Activated T-cell treated with anti-CD3 and anti-CD28 coated beads for 1 hour (primary cell): Measurements from ENCODE around the gene CIROP.

Experiments used
- DNase-seq: peaks from one replicate; pipeline ENCODE4 v3.0.0-alpha.2; 2020; ENCODE audit warnings: low read depth

Gene CIROP

DNA sequence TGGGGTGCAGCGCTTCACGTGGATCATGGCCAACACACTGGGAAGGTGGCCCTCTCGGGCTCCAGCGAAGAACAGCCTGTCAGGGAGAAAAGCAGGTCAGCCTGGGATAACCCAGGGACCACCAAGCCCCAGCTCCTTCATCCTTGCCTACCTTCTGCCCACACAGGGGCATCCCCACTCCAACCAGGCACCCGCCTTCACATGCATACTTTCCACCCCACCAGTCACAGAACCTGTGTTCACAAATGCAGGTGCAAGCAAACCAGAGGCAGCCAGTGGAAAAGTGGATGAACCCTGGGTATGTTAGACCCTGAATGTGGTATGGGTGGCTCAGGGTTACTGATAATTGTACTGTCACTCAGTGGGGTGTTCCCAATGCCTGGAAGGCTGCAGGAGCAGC lies 26.7 kb upstream of the CIROP start:
- DNase-seq: no peak

DNA sequence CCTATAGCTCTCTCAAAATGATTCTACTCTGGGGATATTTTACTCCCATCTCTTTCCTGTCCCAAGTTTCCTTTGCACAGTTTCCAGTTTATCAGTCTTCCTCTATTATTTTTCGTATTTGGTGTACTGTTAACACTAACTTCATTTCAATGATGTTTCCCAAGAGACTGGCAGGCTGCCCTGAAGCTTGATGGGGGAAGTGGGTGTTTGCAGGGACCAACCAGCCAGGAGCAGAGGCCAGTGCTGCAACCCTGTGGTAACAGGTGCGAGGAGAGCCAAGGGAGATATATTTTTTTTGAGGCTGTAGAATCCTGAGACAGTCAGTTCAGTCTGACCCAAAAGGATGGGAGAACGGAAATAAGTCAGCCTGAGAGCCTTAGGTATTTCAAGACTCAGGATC lies 26.1 kb upstream of the CIROP start:
- no peak for DNase-seq

GRCh38 chr14:23129759-23130316 lies 25.0 kb upstream of the CIROP start:
- no peak for DNase-seq

DNA sequence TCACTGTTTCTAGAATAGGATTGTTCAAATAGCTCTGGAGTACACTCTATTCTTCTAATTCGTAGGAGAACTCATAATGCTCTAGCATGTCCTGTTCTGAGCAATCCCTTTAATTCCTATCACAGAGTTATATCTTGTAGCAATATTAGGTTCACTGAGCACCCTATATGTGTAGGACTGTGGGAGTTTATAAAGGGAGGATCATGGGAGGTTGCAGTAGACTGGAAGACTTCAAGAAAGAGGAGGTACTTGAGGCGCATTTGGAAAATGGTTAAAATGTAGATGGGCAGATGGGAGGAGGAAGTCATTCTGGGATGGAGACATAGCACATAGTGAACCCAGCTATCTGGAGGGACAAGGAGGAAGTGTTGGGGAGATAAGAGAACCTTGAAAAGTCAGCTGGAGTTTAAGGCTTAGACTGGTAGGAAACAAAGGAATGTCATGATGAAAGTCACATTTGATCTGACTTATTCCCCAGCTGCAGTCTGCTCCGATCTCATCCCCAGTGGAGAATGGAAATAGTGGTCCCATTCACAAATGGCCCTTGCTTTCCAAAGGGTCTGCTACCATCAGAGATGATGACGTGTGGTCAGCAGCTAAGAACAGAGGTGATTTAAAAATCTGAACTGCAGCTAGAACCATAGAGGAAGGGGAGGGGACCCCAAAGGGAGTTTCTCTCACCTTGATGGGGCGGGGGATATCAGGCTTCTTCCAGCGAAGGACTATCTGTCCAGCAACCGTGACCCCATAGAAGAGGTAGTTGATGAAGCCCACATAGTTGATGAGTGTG lies 24.4 kb upstream of the CIROP start:
- no peak for DNase-seq

GRCh38 chr14:23127861-23128260 lies 23.1 kb upstream of the CIROP start:
- DNase-seq: no peak

- no peak for DNase-seq
These were observed 21.9 kb upstream of the CIROP start for GRCh38 chr14:23126548-23127278.

- DNase-seq: no peak
These were observed 21.2 kb upstream of the CIROP start for GRCh38 chr14:23125933-23126524.

DNA sequence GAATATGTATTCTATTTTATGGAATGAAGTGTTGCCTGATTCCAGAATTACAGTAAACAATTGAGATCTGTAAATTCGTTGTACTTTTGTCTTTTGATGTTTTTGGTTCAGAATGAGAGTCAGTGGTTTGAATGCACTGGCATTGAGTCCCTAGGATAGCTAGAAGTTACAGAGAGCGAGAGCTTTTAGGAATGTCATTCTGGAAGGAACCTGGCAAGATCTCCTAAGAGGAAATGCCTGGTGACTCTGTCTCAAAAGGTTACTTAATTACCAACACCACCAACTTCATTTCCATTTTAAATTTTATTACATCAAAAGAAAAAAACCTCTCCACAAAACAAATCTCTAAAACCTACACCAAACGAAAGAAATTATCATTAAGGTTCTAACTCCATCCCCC lies 20.2 kb upstream of the CIROP start:
- no peak for DNase-seq

- DNase-seq: no peak
These were observed 19.7 kb upstream of the CIROP start for GRCh38 chr14:23124337-23124954.

DNA sequence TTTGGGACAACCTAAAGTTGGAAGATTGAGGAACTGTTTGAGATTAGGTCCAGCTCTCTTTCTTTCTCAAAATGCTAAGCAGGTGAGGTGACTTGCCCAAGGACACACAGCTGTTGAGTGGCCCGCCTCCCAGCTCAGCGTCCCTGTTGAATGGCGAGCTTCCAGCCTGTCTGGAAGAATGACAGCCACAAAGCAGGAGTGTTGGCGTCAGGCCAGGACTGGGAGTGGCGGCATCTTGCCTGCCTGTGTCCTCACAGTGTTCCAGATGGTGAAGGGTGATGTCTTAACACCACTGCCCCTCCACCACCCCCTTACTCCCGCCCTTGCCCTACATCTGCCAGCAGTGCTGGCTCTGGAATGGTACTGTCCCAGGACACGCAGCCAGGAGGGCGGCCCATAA lies 18.6 kb upstream of the CIROP start:
- no peak for DNase-seq

- DNase-seq: no peak
These were observed 17.3 kb upstream of the CIROP start for GRCh38 chr14:23122086-23122485.

DNA sequence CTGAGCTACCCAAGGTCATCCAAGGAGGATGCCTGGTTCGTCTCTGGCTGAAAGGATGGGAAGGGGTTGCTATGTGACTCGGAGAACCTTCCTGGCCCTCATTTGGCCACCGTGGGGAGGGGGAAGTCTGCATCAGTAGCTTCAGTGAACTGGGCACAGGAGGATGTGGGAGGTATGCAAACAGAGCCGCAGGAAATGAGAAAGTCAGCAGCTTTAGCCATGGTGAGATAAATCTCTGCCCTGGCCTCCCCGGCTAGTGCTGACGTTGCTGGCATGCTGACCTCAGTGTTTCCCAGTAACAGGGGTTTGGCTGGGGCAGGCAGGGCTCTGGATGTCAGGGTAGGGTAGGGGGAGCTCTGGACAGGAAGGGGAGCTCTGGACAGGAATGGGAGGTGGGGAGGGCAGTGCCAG lies 16.6 kb upstream of the CIROP start:
- no peak for DNase-seq

GRCh38 chr14:23120541-23121251 lies 15.9 kb upstream of the CIROP start:
- DNase-seq: peak; percentile 58

DNA sequence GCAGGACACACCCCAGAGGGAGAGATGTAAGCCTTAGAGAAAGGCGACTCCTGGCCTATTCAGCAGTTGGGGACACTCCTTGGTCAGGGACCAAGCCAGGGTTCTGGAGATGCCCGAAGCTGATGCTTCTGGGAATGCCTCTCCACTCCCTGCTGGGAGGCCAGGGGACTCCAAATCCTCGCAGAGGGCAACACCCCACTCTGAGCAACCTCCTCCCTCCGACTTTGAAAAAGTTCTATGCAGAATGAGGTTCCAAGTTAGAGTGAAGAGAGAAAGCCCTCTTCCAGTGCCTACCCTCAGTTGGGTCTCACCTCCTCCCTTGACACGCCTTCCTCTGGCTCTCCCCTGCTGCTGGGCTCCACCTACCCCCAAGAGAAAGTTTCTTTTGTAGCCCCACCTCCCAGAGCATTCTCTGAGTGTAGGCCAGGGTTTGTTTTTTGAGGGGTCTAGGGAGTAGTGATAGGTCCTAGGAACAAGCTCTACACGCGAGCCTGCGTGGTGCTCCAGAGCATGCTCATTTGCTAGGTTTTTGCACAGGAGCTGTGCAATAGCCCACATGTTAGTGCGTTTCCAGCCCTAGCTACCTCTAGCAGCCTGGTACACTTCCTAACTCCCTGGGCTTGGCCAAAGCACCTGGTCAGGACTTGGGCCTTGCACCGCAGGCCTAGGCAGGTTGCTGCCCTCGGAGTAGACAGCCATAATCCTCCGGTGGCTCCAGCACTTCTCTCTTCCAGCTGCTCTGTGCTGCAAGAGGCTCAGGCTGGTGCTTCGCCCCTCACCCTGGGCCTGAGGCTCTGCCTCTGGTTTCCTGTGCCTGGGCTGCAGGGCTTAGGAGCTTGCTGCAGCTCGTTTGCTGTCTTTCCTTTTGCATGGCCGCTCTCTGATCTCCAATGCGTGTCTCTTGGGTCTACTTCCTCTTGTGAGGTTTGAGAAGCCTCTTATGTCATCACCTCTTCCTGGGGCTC lies 14.9 kb upstream of the CIROP start:
- peak; percentile 16 for DNase-seq

DNA sequence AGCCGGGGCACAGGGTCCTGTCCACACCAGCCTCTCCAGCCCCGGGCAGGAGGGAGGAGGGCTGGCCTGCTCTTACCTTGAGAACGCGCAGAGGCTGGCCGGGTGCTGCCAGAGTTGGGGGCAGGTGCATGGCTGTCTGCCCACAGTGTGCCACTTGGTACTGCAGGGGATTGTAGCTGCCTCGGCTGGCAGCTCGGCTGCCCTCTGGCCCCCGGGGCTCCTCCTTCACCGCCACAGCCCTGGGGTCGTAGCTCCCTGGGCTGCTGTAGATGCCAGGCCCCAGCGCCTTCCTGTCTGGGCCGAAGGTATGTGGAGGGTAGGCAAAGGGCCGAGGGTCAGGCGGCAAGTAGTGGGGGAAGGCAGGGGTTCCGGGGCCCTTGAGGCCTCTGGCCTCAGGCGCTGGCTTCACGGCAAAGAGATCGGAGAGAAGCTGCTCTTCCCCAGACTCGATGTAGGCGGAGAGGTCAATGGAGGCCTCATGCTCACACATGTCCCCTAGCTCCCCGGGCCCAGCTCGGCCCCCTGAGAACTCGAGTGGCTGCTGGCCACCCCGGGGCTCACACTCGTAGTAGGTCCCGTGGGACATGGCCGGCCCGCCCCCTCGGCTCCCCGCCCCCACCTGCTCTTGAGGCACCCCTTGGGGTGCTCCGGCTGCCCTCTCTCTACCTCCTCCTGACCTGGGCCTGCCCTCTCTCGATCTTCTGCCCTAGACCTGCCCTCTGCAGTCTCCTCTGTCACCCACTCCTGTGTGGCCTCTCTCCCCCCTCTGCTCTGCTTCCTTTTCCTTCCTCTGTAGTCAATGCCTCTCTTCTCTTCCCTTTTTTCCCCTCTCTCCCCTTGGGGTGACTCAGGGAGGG lies 13.9 kb upstream of the CIROP start, which contains the start of gene CEBPE:
Gene CEBPE, minus strand, starts transcription at position 750 of the 857 bp plus-strand sequence. Its CDS starts 164 bp downstream, at position 586.
- no peak for DNase-seq

GRCh38 chr14:23117371-23118020 lies 12.7 kb upstream of the CIROP start:
- DNase-seq: no peak

- DNase-seq: no peak
These were observed 11.1 kb upstream of the CIROP start for GRCh38 chr14:23115918-23116317.

GRCh38 chr14:23115039-23115731 lies 10.4 kb upstream of the CIROP start:
- no peak for DNase-seq
